Stimulated activated naive B cell treated with anti-CD40 and anti-IgM and Interleukin-4, amounts not matched to agents 10 μg/mL and 1 μg/mL and 100 μg/mL, for 72 hours (primary cell): ENCODE measurements around the gene ANTXR2.

Source experiments
- ATAC-seq, 2 donors: fragments of 150-1000 bp; cut with Tn5 transposase; replicated peaks; 2 replicates each; pipeline ENCODE4 v1.10.0; 2021; ENCODE audit warnings: moderate library complexity in 1 of 2
- DNase-seq: peaks from one replicate; pipeline ENCODE4 v3.0.0; 2021
- H3K27ac Mint-ChIP-seq: one replicate; pipeline ENCODE4 v1.8.0; 2022; ENCODE audit warnings: mild to moderate bottlenecking, mixed read lengths
- H3K27me3 Mint-ChIP-seq, 2 donors: one replicate each; pipeline ENCODE4 v1.8.0; 2022; ENCODE audit warnings: mixed read lengths in 2 of 2
- H3K36me3 Mint-ChIP-seq, 2 donors: one replicate each; pipeline ENCODE4 v1.8.0; 2022; ENCODE audit warnings: mixed read lengths in 2 of 2, mild to moderate bottlenecking in 1 of 2
- H3K4me1 Mint-ChIP-seq, 2 donors: one replicate each; pipeline ENCODE4 v1.8.0; 2022; ENCODE audit warnings: mixed read lengths in 2 of 2, mild to moderate bottlenecking in 1 of 2
- H3K4me3 Mint-ChIP-seq, 2 donors: one replicate each; pipeline ENCODE4 v1.8.0; 2022; ENCODE audit warnings: mild to moderate bottlenecking in 2 of 2, mixed read lengths in 2 of 2, moderate library complexity in 1 of 2
- H3K9me3 Mint-ChIP-seq, 2 donors: one replicate each; pipeline ENCODE4 v1.8.0; 2022; ENCODE audit warnings: mixed read lengths in 2 of 2, mild to moderate bottlenecking in 1 of 2

The ANTXR2 gene

DNA sequence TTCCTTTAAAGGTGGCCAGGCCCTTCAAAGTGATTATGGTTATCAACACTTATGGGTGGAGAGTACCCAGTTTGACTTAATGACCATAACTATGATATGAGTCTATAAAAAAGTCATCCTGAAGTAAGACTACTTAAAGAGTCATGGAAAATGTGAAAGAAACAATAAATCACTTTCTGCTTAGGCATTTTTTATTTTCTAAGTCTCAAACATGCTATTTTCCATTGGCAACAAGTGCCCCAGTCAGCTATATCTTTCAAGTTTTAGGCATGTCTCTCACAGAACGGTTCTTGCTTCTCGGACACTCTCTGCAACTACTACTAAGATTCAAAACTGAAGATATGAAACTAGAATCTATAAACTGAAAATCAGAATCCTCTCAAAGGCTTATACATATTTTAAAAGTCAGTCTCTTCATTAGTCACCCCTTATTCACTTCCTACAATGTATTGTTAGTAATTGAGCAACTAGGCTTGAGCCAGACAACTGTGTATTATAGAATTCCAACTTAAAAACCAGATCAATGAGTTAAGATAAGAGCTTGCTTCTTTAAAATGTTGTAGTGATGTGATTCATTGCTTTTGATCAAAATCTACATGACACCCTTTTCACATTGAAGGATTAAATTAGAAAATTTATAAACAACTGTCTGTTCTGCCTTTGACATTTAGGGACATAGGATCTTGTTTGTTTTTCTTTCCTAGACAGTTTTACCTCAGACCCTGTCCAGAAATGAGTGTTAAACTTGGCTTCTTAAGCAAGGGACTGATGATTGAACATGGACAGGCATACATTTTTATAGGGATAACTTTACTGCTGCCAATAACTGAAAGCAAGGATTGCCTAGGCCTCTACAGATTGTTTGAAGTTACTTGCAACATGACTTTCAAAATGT is 2.9 kb downstream of the ANTXR2 start:
- Mint-ChIP-seq H3K4me3 (no peak overlapping the region), H3K9me3 (no peaks in the 10 kb centered on the region), H3K4me1 (peaks cover 26 to 49% of the 10 kb centered on the region in 2 donors), H3K27ac (no peak overlapping the region), H3K36me3 (peaks cover 21 to 33% of the 10 kb centered on the region in 2 donors), H3K27me3 (no peaks in the 10 kb centered on the region)
- no peak for DNase-seq
- ATAC-seq = no peak

GRCh38 chr4:80069108-80069836 is 3.8 kb downstream of the ANTXR2 start:
- H3K4me3 Mint-ChIP-seq = no peak overlapping the region
- H3K27ac Mint-ChIP-seq = no peak overlapping the region
- DNase-seq (no peak), ATAC-seq (no peak)
- no peaks in the 10 kb centered on the region for H3K9me3 Mint-ChIP-seq
- peaks cover 21 to 36% of the 10 kb centered on the region in 2 donors for H3K36me3 Mint-ChIP-seq
- H3K4me1 Mint-ChIP-seq = peaks cover 20 to 46% of the 10 kb centered on the region in 2 donors
- no peaks in the 10 kb centered on the region for H3K27me3 Mint-ChIP-seq

- Mint-ChIP-seq H3K4me3 (no peak overlapping the region), H3K36me3 (peaks cover 18 to 41% of the 10 kb centered on the region in 2 donors), H3K4me1 (peaks cover 9 to 28% of the 10 kb centered on the region in 2 donors), H3K9me3 (no peaks in the 10 kb centered on the region), H3K27ac (no peak overlapping the region), H3K27me3 (no peaks in the 10 kb centered on the region)
- no peak for DNase-seq
- no peak for ATAC-seq
Observed at GRCh38 chr4:80065601-80066000, 7.4 kb downstream of the ANTXR2 start.

- H3K4me3 Mint-ChIP-seq = no peak overlapping the region
- no peak overlapping the region for H3K27ac Mint-ChIP-seq
- peaks cover 20 to 38% of the 10 kb centered on the region in 2 donors for H3K4me1 Mint-ChIP-seq
- no peak for DNase-seq
- no peak for ATAC-seq
- no peaks in the 10 kb centered on the region for H3K9me3 Mint-ChIP-seq
- no peaks in the 10 kb centered on the region for H3K27me3 Mint-ChIP-seq
- peaks cover 14 to 26% of the 10 kb centered on the region in 2 donors for H3K36me3 Mint-ChIP-seq
Observed at GRCh38 chr4:80062527-80062926, 10.5 kb downstream of the ANTXR2 start.

DNA sequence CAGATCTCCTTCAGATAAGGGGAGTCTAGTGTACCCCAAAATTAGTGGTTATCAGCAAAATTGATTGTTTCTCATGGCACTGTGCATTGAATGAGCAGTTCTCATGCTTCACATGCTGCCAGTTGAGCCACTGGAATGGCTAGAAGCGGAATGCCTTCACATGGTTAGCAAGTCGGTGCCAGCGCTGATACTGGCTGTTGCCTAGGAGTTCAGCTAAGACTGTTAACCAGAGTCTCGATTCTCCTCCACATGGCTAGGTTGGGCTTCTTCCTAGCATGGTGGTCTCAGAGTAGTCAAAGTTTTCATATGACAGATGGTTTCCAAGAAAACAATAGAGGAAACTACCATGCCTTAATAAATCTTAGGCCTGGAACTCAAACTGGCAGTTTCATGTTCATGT is 12.2 kb downstream of the ANTXR2 start:
- H3K9me3 Mint-ChIP-seq = no peaks in the 10 kb centered on the region
- no peak for ATAC-seq
- H3K4me3 Mint-ChIP-seq = no peak overlapping the region
- peaks cover 18 to 35% of the 10 kb centered on the region in 2 donors for H3K4me1 Mint-ChIP-seq
- no peaks in the 10 kb centered on the region for H3K27me3 Mint-ChIP-seq
- peaks cover 5 to 19% of the 10 kb centered on the region in 2 donors for H3K36me3 Mint-ChIP-seq
- no peak for DNase-seq
- H3K27ac Mint-ChIP-seq = no peak overlapping the region

DNA sequence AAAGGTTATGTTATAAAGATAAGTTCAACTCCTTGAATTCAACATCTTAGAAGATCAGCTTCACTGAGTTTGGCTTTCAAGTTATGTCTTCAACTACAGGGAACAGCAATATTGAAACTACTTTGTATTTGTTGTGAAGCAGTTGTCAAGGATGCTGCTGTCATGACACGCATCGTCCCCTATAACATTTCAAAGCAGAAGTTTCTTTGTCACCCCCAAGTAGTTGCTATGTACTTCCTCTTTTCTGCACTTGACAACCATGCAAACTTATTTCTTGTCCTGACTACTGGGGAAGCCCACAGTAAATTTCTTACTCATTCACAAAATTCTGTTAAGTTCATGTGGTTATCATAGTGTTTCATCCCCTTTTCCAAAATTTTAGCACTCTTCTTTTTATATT is 14.3 kb downstream of the ANTXR2 start:
- Mint-ChIP-seq H3K4me1 (peaks cover 17 to 25% of the 10 kb centered on the region in 2 donors), H3K27ac (peak overlapping the region; percentile 96), H3K36me3 (peaks cover 13 to 26% of the 10 kb centered on the region in 2 donors), H3K27me3 (no peaks in the 10 kb centered on the region), H3K9me3 (no peaks in the 10 kb centered on the region), H3K4me3 (peak overlapping the region; percentile 69 to 76)
- ATAC-seq (peak; percentile 98 to 99), DNase-seq (peak; percentile 65)

- no peak overlapping the region for H3K4me3 Mint-ChIP-seq
- no peaks in the 10 kb centered on the region for H3K27me3 Mint-ChIP-seq
- ATAC-seq (no peak), DNase-seq (no peak)
- H3K9me3 Mint-ChIP-seq = no peaks in the 10 kb centered on the region
- peaks cover 13 to 16% of the 10 kb centered on the region in 2 donors for H3K4me1 Mint-ChIP-seq
- peaks cover 24 to 39% of the 10 kb centered on the region in 2 donors for H3K36me3 Mint-ChIP-seq
- H3K27ac Mint-ChIP-seq = no peak overlapping the region
Observed at GRCh38 chr4:80054375-80054774, 18.7 kb downstream of the ANTXR2 start.

- Mint-ChIP-seq H3K27me3 (no peaks in the 10 kb centered on the region), H3K4me3 (no peak overlapping the region), H3K9me3 (no peaks in the 10 kb centered on the region), H3K36me3 (peaks cover 28 to 39% of the 10 kb centered on the region in 2 donors), H3K4me1 (peaks cover 11 to 15% of the 10 kb centered on the region in 2 donors), H3K27ac (no peak overlapping the region)
- no peak for DNase-seq
- ATAC-seq = no peak
Observed at GRCh38 chr4:80053140-80053910, 19.7 kb downstream of the ANTXR2 start.

- peaks cover 32 to 39% of the 10 kb centered on the region in 2 donors for H3K36me3 Mint-ChIP-seq
- H3K4me1 Mint-ChIP-seq = peaks cover 4 to 10% of the 10 kb centered on the region in 2 donors
- DNase-seq (no peak), ATAC-seq (no peak)
- no peaks in the 10 kb centered on the region for H3K27me3 Mint-ChIP-seq
- H3K9me3 Mint-ChIP-seq = no peaks in the 10 kb centered on the region
- H3K4me3 Mint-ChIP-seq = no peak overlapping the region
- H3K27ac Mint-ChIP-seq = no peak overlapping the region
Observed at GRCh38 chr4:80049813-80050534, 23.1 kb downstream of the ANTXR2 start.

DNA sequence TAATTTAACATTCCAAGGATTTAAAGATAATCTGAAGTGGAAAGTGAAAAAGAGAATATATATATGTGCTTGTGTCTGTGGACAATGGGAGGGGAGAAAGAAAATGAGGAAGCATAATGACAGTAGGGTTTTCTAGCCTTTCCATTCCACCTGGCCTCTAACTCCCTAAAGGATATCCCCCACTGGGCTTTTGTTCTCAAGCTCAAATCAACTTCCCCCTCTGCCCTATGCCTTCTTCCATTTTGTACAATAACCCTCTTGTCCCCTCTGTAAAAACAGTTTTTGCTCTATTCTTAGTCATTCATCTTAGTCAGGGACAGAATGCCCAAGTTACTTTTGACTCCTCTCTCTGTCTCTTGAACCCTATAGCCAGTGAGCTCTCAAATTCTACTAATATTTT is 23.6 kb downstream of the ANTXR2 start:
- Mint-ChIP-seq H3K27me3 (no peaks in the 10 kb centered on the region), H3K4me1 (peaks cover 4 to 10% of the 10 kb centered on the region in 2 donors), H3K9me3 (no peaks in the 10 kb centered on the region), H3K36me3 (peaks cover 29 to 37% of the 10 kb centered on the region in 2 donors), H3K27ac (no peak overlapping the region), H3K4me3 (no peak overlapping the region)
- DNase-seq (no peak), ATAC-seq (peak; percentile 36 to 52)

DNA sequence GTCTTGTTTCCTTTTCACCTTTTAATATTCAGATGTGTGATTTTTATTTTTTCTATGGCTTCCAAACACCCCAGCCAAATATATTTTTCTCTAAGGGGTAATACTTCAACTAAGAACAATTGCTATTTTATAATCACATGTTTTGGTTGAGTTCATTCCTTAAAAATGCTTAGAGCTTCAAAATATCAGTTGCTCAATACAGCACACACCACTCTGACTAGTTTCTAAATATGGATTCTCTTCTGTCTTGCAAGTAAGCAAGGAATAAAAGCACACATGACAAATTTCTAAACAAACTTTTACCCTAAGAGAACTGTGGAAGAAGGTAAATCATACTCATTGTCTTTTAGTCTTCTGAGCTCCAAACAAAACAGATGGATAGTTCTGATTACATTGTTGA is 27.2 kb downstream of the ANTXR2 start:
- H3K4me3 Mint-ChIP-seq = no peak overlapping the region
- no peaks in the 10 kb centered on the region for H3K9me3 Mint-ChIP-seq
- peaks cover 4 to 10% of the 10 kb centered on the region in 2 donors for H3K4me1 Mint-ChIP-seq
- ATAC-seq = no peak
- no peak overlapping the region for H3K27ac Mint-ChIP-seq
- no peak for DNase-seq
- no peaks in the 10 kb centered on the region for H3K27me3 Mint-ChIP-seq
- peaks cover 26 to 29% of the 10 kb centered on the region in 2 donors for H3K36me3 Mint-ChIP-seq

DNA sequence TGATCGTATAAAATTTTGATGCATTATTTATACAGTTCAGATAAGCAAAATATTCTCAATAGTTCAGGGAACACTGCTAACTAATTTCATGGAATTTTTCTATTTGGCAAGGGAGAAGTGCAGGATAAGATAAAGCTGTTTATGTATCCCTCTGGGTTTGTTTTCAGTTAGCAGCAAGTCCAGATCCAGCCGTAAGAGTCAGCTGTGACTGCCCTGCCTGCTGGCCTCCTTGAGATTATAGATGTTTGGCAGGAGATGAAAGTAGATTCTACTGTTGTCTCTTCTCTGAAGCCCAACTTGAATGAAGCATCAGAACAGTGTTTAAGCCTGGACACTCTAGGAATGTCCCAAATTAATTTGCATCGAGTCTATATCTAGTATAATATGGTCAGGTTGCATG is 29.5 kb downstream of the ANTXR2 start:
- Mint-ChIP-seq H3K4me3 (no peak overlapping the region), H3K27me3 (no peaks in the 10 kb centered on the region), H3K36me3 (peaks cover 23 to 32% of the 10 kb centered on the region in 2 donors), H3K4me1 (no peaks in the 10 kb centered on the region), H3K27ac (no peak overlapping the region), H3K9me3 (no peaks in the 10 kb centered on the region)
- ATAC-seq (no peak), DNase-seq (no peak)

DNA sequence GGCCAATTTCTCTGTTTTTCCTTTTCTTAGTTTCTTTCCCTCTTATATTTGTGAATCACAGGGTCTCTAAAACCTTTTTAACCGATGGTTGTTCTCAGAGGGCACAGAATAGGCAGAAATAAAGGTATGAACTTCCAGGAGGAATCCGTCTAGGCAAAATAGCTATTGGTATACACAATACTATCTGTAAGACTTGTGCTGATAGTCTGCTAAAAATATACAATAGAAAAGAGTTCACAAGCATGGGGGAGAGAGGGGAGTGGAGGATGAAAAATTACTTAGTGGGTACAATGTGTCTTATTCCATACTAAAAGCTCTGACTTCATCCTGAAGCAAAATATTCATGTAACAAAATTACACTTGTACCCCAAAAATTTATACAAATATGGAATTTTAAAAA is 30.2 kb downstream of the ANTXR2 start:
- ATAC-seq (no peak), DNase-seq (no peak)
- Mint-ChIP-seq H3K9me3 (no peaks in the 10 kb centered on the region), H3K4me3 (no peak overlapping the region), H3K27ac (no peak overlapping the region), H3K4me1 (no peaks in the 10 kb centered on the region), H3K36me3 (peaks cover 23 to 32% of the 10 kb centered on the region in 2 donors), H3K27me3 (no peaks in the 10 kb centered on the region)
